Hematopoietic multipotent progenitor cell (in vitro differentiated cells): ENCODE results near the gene NAV1. TPM values are rescaled to one million over a fixed set of nuclear protein-coding genes. Genes with fewer than 3 reads are reported as not detected.
"Not testable (repeated sequence)": the region's sequence is repeated elsewhere in the genome, so short reads cannot be mapped to it uniquely, and the experiment has no call there.

Source experiments
- DNase-seq, 3 donors: peaks; one replicate each; pipeline ENCODE4 v3.0.0-alpha.2; 2011 to 2015; ENCODE audit warnings: low read depth in 2 of 3, low spot score in 2 of 3
- total RNA-seq: library from RNA; depleted of rRNA; stranded (reverse); fragments of >200 nt; gene quantifications from one replicate; pipeline ENCODE4 v1.2.3, GENCODE V29; 2012

The NAV1 gene
- total RNA-seq, 1 donor: 8.1 TPM

DNA sequence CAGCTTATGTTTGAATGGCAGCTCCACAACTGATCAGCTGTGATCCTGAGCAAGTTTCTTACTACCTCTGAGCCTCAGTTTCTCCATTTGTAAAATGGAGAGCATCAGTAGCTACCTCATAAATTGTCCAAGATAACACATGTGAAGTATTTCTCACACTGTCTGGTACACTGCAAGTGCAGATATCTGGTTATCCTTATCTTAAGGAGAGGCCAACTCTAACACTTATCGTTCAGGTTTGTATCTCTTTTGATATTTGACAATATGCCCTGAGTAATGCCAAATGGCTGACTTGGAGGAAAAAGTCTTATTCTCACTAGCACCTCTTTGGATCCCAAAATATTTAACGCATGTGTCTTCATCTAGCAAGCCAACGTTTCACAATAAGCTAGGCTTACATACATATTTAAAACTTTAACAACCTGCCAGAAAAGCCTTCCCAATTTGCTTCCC lies 34.7 kb upstream of the NAV1 start:
- DNase-seq: no peak

DNA sequence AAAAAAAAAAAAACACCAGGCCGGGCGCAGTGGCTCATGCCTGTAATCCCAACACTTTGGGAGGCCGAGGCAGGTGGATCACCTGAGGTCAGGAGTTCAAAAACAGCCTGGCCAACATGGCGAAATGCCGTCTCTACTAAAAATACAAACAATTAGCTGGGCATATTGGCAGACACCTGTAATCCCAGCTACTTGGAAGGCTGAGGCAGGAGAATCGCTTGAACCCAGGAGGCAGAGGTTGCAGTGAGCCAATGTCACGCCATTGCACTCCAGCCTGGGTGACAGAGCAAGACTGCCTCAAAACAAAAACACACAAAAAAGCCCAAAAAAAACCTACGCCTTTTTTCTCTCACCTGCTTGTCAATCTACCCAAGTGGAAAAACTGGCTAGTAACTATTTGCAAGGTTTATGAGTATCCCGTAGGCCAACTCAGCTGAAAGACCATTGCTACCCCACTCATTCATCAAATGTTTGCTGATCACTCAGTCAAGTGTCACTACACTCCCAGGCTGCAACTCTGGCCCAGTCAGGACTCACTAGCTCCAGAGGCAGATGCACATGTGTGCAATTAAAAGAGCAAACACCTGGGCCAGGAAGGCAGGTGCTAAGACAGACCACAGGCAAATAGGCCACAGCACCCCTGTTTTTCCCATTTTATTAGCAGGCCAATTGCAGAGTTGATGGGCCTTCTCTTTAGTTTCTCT lies 34.0 kb upstream of the NAV1 start:
- no peak for DNase-seq

DNA sequence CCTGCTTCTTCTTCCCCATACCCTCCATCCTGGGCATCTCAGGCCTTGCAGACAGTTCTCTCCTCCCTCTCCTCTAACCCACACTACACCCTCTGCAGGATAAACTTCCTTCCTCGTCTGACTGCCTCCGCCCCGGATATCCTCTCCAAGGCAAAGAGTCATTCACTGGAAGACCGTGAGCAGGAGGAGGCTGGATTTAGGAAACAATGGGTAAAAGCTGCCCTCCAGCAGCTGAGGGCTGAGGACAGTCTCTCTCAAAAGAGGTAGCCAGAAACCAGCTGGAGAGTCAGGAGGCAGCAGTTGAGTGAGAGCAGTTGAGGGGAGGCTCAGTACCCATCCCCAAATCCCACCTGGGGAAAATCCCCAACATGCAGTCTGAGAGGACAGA lies 33.4 kb upstream of the NAV1 start:
- DNase-seq: no peak

DNA sequence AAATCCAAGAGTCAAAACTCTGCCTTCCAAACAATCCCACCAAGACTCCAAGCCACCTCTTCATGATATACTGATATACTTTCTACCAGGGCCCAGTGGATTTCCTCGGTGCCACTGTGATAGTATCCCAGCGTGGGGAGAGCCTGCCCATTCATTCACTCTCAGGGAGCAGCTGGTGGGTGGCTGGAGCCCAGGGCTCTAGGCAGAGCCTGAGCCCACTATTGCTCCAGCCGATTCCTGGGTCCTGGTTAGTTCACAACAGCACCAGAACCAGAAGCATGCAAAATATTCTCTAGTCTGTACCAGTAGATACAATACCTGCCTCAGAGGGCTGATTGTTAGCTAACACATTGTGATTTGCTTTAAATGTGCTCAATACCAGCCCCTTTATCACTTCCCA lies 32.8 kb upstream of the NAV1 start:
- no peak for DNase-seq

DNA sequence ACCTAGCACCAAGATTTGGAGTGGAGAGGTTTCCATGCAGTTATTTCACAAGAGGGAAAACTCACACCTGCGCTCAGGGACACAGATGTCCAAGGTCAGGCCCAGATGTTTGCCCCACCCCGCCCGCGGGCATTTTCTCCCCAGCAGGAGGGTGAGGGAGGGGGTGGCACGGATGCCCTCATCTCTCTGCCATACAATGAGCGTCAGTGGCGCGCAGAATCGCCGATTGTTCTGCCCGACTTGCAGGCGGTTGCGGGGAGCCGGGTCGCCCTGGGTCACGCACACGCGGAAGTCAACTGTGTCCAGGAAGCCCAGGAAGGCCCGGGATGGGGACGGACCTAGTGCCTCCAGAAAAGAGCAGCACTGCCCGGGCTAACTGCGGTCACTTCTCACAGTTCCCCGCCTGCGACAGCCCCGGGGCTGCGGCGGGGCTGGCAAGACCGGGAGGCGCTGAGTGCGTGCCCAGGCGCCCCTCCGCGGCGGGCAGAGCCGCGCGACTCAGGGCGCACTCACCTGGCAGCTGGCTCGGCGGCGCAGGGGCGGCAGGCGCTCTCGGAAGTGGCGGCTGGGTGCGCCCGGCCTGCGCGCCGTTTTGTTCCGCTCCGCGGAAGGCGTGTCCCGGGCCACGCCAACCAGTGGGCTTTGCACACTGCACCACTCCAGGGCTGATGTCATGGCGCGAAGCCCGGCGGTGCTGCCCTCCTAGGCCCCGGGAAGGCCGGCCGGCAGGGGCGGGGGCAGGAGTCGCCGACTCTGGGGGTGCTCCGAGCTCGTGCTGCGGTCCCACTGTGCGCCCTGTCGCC lies 32.2 kb upstream of the NAV1 start, which contains the start of gene CSRP1:
TSS of gene CSRP1 (minus strand) at position 567 of the 803 bp plus-strand sequence. CDS start 10,820 bp downstream, outside the sequence.
- peak; percentile 62 to 86 (median 82) for DNase-seq

DNA sequence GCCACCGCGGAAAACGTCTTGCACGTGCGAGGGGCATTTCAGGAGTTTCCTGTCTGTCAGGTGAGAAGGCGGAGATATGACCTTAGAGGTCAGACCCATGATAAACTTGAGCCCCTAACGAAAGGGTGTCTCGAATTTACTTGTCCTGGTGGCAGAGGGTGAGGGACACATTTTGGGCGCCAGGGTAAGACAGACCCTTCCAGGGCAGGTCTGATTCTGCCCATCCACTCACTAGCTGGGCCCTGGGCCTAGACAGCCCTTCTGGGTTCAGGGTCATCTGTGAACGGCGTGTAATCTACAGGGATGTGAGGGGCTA lies 31.6 kb upstream of the NAV1 start:
- no peak for DNase-seq

DNA sequence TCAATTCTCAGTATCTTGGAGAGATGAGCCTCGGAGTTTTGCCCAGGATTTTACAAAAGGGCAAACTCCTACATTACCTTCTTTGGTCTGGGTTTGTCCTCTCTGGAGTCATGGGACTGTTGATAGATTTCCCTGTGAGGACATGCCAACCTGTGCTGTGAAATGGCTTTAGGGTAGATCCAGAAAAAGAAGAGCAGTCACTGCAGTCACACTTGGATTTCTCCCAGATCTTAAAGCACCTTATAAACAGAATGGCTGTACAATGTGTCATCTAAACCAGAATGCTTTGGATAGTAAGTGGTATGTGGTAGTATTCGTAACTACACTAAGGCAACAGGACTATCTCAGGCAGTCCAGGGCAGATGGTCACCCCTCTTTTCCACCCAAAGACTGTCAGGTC lies 30.1 kb upstream of the NAV1 start:
- DNase-seq: no peak

DNA sequence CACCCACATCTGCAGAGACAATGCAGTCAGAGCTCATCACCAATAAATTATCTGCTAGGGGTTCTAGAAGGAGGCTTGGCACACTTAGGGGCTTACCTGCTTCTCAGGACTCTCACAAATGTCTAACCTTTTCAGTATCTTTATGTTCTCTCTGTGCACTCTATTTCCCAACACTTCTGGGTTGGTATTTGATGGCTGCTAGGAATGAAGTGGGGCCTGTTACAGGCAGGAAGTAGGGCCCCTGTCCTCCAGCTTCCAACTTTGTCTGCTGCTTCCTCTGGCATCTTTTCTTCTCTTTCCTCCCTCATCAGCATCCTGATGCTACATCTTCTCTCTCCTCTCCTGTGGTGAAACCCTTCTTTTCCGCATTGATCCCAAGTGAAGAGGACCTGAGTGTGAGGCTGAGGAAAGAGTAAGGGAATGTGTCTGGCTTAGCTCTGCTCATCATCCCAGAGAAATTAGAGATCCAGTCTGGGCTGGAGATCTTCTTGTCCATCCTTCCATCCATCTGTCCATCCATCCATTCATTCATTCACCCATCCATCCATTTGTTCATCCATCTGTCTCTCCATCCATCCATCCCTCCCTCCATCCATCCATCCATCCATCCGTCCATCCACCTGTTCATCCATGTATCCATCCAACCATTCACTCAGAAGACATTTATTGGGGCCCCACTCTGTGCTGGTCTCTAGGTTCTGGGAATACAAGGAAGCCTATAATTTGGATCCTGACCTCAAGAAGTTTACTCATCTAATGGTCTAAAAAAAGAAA lies 29.1 kb upstream of the NAV1 start:
- DNase-seq: no peak

DNA sequence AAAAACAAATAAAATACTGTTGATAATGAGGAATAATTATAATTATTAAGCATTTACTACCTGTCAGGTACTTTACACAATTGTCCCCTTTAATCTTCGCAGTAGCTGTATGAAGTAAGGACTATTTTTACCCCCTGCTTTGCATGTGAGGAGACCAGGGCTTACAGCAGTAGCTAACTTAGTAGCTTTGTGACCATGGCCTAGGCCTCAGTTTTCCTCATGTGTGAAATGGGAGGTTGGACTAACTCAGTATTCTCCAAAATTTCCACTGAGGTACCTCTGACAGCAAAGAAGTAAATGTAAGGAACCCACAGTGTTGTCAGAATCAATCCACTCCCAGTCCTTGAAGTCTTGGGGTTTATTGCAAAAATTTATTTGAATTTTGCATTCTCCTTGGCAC lies 28.2 kb upstream of the NAV1 start:
- no peak for DNase-seq

DNA sequence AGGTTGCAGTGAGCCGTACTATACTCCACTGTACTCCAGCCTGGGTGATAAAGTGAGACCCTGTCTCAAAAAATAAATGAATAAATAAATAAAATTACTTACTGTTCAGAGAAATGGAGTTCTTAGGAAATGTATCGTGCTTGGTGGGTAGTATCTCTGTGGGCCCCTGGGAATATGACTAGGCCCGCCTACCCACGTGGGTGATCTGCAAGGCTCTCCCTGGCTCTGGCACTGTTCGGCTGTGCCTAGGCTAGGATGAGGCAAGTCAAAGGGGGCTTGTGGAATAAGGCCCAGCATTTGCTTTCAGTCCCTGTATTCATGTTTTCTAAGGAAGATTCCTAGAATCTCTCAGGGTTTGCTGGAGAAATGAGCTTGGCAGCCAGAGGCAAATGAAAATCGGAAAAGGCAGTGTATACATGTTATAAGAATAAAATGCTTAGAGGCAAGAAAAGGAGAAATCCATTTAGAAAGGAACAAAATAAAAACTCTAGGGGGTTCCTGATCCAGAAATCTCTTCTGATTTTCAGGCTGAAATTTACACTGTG lies 27.5 kb upstream of the NAV1 start:
- DNase-seq: no peak

DNA sequence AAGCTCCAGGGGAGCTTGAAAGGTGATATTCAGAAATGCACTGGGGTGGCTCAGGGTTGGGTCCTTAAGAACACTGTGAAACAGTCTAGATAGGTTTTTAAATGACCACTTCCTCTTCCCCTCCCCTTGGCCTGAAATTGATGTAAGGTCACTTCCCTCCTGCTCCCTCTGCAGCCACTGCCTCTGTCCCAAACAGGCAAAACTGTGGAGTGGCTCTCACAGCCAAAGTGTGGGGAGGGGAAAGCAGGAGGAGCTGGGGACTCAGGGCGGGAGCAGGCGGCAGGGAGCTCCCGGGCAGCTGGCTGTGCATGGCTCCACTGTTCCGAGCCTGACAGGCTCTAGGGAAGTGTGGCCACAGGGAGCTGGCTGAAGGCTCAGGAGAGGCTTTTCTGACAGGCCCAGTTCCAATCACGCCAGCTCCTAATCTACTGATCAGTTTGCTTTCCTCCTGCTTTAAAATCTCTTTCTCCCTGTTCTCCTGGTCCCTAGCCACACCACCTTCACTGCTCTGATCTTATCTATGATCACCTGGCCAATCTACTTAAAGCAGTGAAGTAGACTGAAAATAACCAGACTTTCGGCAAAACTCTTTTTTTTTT lies 26.9 kb upstream of the NAV1 start:
- no peak for DNase-seq

DNA sequence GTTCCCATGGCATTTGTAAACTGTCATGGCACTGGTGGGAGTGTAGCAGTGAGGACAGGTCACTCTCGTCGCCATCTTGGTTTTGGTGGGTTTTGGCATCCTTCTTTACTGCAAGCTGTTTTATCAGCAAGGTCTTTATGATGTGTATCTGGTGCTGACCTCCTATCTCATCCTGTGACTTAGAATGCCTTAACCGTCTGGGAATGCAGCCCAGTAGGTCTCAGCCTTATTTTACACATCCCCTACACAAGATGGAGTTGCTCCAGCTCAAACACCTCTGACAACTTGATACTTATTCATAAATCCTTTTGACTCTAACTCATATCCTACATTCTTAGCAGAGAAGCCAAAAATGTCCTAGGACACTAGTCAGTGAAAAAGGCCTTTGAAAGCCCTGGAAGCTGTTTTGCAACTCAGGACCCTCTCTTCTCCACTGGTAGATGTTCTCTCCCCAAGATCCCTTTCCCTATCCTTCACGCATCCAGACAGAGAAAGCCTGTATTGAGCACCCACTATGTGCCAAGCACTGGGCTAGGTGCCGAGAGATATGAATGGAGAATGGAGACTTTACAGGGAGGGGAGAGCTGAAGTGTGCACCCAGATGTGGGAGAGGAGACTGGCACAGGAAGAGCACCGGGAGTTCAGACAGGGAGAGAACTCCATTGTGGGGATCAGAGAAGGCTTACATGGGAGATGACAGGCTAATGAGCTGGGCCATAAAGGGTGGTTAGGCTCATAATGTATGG lies 25.3 kb upstream of the NAV1 start:
- DNase-seq: no peak

DNA sequence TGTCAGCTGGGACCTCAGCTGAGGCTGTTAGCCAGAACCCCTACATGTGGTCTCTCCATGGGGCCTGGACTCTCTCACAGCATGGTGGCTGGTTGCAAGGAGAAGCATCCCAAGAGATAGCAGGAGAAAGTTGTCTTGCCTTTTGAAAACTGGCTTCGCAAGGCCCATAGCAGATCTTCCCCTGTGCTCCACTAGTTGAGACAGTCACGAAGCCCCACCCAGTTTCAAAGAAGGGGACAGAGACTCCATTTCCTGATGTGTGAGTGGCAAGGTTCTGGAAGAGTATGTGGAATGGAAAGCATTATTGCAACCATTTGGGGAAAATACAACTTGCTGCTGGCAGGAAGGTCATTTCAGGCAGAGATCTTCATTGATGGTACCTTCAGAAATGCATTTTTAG lies 24.5 kb upstream of the NAV1 start:
- DNase-seq: no peak

DNA sequence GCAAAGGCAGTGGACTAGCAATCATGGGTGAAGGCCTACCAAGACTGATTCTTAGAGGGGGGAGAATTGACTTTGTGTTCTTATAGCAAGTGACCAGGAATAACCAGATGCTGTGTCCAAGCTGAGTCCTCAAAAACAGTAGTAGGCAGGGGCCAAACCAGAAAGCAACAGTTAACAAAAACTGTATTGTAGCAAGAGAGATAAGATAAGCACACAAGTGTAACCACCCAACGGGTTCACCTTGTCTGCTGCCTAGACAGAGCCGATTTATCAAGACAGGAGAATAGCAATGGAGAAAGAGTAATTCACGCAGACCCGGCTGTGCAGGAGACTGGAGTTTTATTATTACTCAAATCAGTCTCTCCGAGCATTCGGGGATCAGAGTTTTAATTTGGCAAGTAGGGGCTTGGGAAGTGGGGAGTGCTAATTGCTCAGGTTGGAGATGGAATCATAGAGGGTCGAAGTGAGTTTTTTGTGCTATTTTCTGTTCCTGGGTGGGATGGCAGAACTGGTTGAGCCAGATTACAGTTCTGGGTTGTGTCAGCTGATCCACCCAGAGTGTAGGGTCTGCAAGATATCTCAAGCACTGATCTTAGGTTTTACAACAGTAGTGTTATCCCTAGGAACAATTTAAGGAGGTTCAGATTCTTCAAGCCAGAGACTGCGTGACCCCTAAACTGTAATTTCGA lies 23.7 kb upstream of the NAV1 start:
- no peak for DNase-seq

DNA sequence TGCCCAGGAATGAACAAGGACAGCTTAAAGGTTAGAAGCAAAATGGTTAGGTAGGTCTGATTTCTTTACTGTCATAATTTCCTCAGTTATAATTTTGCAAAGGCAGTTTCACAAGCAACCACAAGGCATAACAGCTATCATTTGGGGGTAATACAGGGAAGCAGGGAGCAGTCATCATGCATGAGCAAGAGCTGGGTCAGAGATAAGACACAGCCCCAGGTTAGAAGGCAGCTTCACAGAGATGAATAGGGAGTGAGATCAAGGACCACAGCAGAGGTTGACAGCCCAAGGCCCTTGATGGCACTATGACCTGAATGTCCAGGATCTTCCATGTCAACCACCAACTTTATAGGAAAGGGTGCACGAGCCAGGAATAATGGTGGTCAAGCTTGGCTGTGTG lies 23.0 kb upstream of the NAV1 start:
- no peak for DNase-seq

DNA sequence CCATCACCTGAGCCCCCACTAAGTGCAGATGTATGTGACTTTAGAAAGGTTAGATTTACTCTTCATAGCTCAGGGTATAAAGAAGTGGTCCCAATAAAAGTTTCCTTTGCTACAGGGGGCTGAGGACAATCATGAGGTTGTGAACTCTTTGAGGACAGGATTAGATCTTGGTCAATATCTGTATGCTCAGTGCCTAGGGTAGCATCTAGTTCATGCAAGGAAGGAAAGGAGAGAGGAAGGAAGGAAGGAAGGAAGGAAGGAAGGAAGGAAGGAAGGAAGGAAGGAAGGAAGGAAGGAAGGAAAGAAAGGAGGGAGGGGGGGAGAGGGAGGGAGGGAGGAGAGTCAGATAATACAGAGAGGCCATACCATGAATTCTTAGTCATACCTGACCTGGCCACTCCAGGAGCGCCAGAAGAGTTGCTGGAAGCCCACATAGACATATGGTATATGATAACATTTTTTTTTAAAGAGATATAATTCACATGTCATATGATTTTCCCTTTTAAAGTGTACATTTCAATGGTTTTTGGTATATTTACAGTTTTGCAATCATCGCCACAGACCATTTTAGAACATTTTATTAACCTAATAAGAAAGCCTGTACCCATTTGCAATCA lies 22.3 kb upstream of the NAV1 start:
- no peak for DNase-seq

DNA sequence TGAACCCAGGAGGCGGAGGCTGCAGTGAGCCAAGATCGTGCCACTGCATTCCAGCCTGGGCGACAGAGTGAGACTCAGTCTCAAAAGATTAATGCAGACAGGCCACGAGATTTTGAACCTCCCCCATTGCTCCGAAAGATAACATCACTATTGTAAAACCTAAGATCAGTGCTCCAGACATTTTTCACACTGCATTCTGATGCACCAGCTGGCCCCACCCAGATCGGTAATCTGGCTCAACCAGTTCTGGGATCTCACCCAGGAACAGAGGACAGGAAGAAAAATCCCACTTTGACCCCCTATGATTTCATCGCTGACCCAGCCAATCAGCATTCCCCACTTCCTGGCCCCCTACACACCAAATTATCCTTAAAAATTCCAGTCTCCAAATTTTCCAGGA lies 21.3 kb upstream of the NAV1 start:
- DNase-seq: no peak

DNA sequence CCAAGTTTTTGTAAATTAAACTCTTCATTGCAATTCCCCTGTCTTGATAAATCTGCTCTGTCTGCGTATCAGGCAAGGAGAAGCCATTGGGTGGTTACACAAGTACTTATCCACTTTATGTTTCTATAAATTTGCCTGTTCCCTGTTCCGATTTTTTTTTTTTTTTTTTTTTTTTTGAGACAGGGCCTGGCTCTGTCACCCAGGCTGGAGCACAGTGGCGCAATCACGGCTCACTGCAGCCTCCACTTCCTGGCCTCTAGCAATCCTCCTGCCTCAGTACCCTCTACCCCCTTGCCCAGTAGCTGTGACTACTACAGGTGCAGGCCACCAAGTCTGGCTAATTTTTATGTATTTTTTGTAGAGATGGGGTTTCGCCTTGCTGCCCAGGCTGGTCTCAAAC lies 20.9 kb upstream of the NAV1 start:
- DNase-seq: no peak

DNA sequence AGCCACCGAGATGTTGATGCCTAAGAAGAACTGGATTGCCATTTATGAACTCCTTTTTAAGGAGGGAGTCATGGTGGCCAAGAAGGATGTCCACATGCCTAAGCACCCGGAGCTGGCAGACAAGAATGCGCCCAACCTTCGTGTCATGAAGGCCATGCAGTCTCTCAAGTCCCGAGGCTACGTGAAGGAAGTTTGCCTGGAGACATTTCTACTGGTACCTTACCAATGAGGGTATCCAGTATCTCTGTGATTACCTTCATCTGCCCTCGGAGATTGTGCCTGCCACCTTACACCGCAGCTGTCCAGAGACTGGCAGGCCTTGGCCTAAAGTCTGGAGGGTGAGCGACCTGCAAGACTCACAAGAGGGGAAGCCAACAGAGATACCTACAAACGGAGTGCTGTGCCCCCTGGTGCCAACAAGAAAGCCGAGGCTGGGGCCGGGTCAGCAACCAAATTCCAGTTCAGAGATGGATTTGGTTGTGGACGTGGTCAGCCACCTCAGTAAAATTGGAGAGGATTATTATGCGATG lies 18.8 kb upstream of the NAV1 start:
- DNase-seq: not testable (repeated sequence)
